Prostate gland (tissue), 2 donors: ENCODE measurements around the gene MEIS2.

ENCODE experiments used
- CTCF ChIP-seq, 4 experiments: fragments of 200-600 bp in 2 of 4; fragments of 450-650 bp in 2 of 4; sonication (generic) in 2 of 4; IDR thresholded peaks; 1 replicate in 3 of 4; 2 replicates in 1 of 4; pipeline ENCODE4 v1.5.1; 2016 to 2019; ENCODE audit warnings: antibody characterized with exemption in 4 of 4, mild to moderate bottlenecking in 2 of 4, moderate library complexity in 2 of 4
- POLR2A ChIP-seq: fragments of 450-650 bp; IDR thresholded peaks from one replicate; pipeline ENCODE4 v1.6.1; 2016; ENCODE audit warnings: antibody characterized with exemption, mild to moderate bottlenecking
- POLR2AphosphoS5 ChIP-seq: sonication (generic); formaldehyde crosslinking; IDR thresholded peaks from one replicate; pipeline ENCODE4 v1.6.1; 2017; ENCODE audit warnings: antibody characterized with exemption

DNA sequence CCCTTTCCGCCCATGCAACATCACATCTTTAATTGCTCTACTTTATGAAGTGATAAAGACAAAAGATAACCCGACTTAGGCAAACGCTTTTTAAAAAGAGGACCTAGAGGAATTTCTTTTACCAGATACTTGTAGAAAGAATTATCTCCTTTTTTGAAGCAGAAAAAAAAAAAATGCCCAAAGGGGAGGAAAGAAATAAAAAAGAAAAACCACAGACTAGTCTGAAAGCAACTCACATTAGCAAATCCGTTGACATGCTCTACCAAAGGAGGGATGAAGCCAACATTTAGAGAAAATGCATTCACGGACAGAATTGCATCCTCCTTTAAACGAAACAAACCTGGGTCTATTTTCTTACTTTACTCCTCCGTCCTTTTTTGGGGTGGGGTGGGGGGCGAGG is 213.6 kb downstream of the MEIS2 start:
- no peak for TF ChIP-seq CTCF (IDR thresholded peaks at IDR 0.05)
- TF ChIP-seq POLR2AphosphoS5 = no peak
- TF ChIP-seq POLR2A = no peak
